Measurements from ENCODE around the gene CAMK2G. TPM values are rescaled to one million over a fixed set of nuclear protein-coding genes. Genes with fewer than 3 reads are reported as not detected.

Gene CAMK2G
- polyA plus RNA-seq, 1 of the 3 experiments (the other 2 are of a cell fraction), result 41.4 TPM

GRCh38 chr10:73884017-73884416 is 9.7 kb upstream of the CAMK2G start:
- Histone ChIP-seq H3K4me1 (ENCODE audit: control insufficient read depth in 1 of 2, insufficient read depth in 2 of 2, low read depth in 1 of 2, low read length in 1 of 2) (peaks cover 22 to 30% of the 10 kb centered on the region in 2 experiments; a peak in 3 of 4 replicates), H2AFZ (ENCODE audit: low read depth) (no peak overlapping the region), H3K36me3 (replicated peaks in 1 of 2; ENCODE audit: control insufficient read depth in 1 of 2, insufficient read depth in 2 of 2, low read length in 1 of 2) (no peaks in the 10 kb centered on the region), H3K27ac (ENCODE audit: low read depth in 2 of 2, low read length in 1 of 2) (no peak overlapping the region), H3K4me2 (no peak overlapping the region), H3F3A (replicated peaks; ENCODE audit: insufficient read depth) (peaks cover 33% of the 10 kb centered on the region), H3K9me3 (no peaks in the 10 kb centered on the region), H3K79me2 (ENCODE audit: insufficient read depth) (no peaks in the 10 kb centered on the region), H3K4me3 (ENCODE audit: low read depth in 2 of 2, low read length in 1 of 2) (no peak overlapping the region), H4K20me1 (ENCODE audit: insufficient read depth) (no peaks in the 10 kb centered on the region), H3K9me2 (no peaks in the 10 kb centered on the region), H3K9ac (no peak overlapping the region), H3K27me3 (ENCODE audit: insufficient read depth) (no peaks in the 10 kb centered on the region)
- TF ChIP-seq, protein P1, sequence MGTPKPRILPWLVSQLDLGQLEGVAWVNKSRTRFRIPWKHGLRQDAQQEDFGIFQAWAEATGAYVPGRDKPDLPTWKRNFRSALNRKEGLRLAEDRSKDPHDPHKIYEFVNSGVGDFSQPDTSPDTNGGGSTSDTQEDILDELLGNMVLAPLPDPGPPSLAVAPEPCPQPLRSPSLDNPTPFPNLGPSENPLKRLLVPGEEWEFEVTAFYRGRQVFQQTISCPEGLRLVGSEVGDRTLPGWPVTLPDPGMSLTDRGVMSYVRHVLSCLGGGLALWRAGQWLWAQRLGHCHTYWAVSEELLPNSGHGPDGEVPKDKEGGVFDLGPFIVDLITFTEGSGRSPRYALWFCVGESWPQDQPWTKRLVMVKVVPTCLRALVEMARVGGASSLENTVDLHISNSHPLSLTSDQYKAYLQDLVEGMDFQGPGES (IDR thresholded peaks at IDR 0.05; ENCODE audit: low read depth, low read length), result no peak
- no peak for DNase-seq
- 79% methylated on average over 3 of the region's 3 CpGs for WGBS (ENCODE audit: low lambda C conversion rate)
- ChIA-PET CTCF (interaction anchor here (0.6 to 37.3 kb wide), 4 partner anchors 40 to 1353 kb away, joined by 3 to 753 read pairs (median 238); no protein-coding TSS in a partner anchor), POLR2A (no interaction called here)

DNA sequence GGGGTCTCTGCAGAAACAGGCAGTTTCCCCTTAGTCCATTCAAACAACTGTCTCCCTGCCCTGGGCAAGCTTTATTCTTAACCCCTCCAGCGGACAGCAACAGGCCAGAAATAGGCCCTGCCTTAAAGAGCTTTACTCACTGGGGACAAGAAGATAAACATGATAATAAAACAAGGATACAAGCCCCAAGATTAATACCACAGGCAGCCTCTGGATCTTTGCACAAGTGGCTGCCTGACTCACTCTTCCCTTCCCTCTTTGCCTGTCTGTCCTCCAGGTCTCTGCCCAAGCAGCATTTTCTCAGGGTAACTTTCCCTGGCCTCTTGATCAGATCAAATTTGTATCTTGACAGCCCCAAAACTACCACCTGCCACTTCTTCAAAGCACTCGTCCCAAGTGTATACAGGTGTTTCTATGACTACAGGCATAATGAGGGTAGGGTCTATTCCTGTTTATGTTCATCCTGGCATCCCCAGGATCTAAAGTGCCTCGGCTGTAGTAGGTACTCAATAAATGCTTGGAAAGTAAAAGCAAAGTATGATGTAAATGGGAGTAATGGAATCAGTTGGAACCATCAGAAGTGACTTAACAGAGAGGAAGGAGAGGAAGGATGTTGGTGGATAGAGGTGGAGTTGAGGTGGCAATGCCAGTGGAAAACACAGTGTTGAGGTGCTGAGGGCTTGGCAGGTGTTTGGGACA is 7.0 kb upstream of the CAMK2G start:
- no peaks in the 10 kb centered on the region for H3K27me3 ChIP-seq (ENCODE audit: insufficient read depth)
- H3K27ac ChIP-seq (ENCODE audit: low read depth in 2 of 2, low read length in 1 of 2), result no peak overlapping the region
- WGBS (ENCODE audit: low lambda C conversion rate), result 81% methylated on average over 3 of the region's 3 CpGs
- no peak overlapping the region for H3K9ac ChIP-seq
- peaks cover 25% of the 10 kb centered on the region for H3F3A ChIP-seq (replicated peaks; ENCODE audit: insufficient read depth)
- no peak for DNase-seq
- no peaks in the 10 kb centered on the region for H3K79me2 ChIP-seq (ENCODE audit: insufficient read depth)
- H3K36me3 ChIP-seq (replicated peaks in 1 of 2; ENCODE audit: control insufficient read depth in 1 of 2, insufficient read depth in 2 of 2, low read length in 1 of 2), result no peaks in the 10 kb centered on the region
- no peak overlapping the region for H3K4me3 ChIP-seq (ENCODE audit: low read depth in 2 of 2, low read length in 1 of 2)
- TF ChIP-seq PBX3 (IDR thresholded peaks at IDR 0.05), result no peak
- no peak for TF ChIP-seq SMC3 (IDR thresholded peaks at IDR 0.05; ENCODE audit: low read depth, low read length)
- no peak for TF ChIP-seq GATA2 (CRISPR knock-in tag; IDR thresholded peaks at IDR 0.05)
- TF ChIP-seq, protein P2, sequence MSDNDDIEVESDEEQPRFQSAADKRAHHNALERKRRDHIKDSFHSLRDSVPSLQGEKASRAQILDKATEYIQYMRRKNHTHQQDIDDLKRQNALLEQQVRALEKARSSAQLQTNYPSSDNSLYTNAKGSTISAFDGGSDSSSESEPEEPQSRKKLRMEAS (IDR thresholded peaks at IDR 0.05; ENCODE audit: low read depth), result no peak
- TF ChIP-seq, protein P1 (IDR thresholded peaks at IDR 0.05; ENCODE audit: low read depth, low read length), result no peak
- no peaks in the 10 kb centered on the region for H3K9me3 ChIP-seq
- POLR2A ChIA-PET, result no interaction called here
- no peak overlapping the region for H3K4me2 ChIP-seq
- no peak overlapping the region for H2AFZ ChIP-seq (ENCODE audit: low read depth)
- no peaks in the 10 kb centered on the region for H3K9me2 ChIP-seq
- CTCF ChIA-PET, result interaction anchor here (1.1 to 37.3 kb wide), 5 partner anchors 19 to 108 kb away, joined by 3 to 753 read pairs (median 65); a partner anchor contains a TSS
- H4K20me1 ChIP-seq (ENCODE audit: insufficient read depth), result no peaks in the 10 kb centered on the region
- H3K4me1 ChIP-seq (ENCODE audit: control insufficient read depth in 1 of 2, insufficient read depth in 2 of 2, low read depth in 1 of 2, low read length in 1 of 2), result peaks cover 3 to 6% of the 10 kb centered on the region in 2 experiments; a peak in 3 of 4 replicates
